LHCN-M2 (cell line): ENCODE results near the gene ASCC1. TPM values are rescaled to one million over a fixed set of nuclear protein-coding genes. Genes with fewer than 3 reads are reported as not detected.

ENCODE experiments used
- DNase-seq: peaks from one replicate; pipeline ENCODE4 v3.0.0-alpha.2; 2012; ENCODE audit warnings: low read depth
- total RNA-seq: library from RNA; depleted of rRNA; stranded (reverse); fragments of >200 nt; gene quantifications from 2 replicates; pipeline ENCODE4 v1.2.3, GENCODE V29; 2014

The ASCC1 gene
- total RNA-seq, 1 experiment from 2014 or later: 37.3 TPM

DNA sequence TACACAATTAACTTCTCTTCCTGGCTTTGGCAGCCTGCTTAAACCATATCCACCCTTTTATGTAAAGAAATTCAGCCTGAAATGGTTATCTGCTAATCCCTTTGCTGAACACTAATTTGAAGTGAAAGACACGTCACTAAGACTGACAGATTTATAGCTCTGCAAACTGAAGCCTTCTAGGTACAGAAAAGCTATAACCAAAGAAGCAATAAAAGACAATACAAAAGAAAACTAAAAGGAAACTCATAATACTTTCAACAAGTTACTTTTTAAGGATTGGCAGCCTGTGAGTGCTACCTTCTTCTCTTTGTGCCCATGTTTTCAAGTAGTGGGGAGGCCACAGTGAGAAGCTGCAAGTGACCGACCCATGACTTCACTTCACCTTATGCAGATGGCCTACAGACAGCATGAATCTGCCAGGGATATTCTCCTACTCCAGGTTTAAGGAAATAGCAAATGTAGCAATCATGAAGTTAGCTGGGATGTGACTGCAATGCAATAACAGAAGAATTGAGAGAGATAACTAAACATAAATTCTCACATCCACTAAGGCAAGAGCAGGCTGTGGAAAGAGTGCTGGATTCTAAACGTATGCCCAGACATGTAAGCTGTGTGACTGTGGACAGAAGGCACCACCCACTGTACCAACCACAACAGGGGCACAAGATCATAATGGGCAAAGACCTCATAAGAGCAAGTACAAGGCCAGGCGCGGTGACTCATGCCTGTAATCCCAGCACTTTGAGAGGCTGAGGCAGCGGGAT lies 117.1 kb downstream of the ASCC1 start:
- DNase-seq: peak; percentile 29

GRCh38 chr10:72098301-72098835 lies 117.7 kb downstream of the ASCC1 start:
- no peak for DNase-seq

DNA sequence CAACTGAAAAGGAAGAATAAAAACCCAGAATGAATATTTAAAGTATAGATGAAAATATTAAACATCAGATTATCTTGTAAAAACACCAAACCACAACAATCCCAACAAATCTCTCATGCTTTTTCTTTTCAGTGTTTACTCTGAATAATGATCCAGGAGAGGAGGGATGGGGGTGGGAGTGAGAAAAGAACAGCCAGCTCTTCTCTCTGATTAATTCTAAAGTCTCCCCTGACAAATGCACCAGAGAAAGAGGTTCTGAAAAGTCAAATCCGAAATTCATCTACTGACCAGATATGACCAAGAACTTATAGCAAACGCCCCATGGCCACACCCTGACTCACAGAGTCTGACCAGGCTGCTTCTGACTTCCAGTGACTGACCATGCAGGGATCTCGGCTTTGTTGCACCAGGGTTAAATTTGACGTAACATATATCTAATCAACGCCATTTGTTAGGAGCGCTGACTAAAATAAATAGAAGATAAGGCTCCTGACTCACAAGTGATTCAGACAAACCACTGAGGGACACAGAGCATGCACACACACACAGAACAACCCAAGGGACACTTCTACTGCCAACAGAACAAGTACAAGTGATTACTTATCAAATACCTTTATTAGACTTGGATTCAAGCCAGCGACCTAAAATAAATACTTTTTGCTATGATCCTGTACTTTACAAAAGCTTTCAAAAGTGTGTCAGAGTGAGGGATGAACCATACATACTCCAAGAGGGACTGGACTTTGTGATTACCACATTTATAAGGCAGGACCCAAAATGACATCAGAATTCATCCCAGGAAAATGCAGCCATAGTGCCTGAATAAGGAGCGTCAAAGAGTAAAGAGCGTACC lies 118.4 kb downstream of the ASCC1 start:
- DNase-seq: peak; percentile 90

GRCh38 chr10:72096115-72097000 lies 119.7 kb downstream of the ASCC1 start:
- DNase-seq: no peak

GRCh38 chr10:72095195-72095594 lies 120.9 kb downstream of the ASCC1 start:
- DNase-seq: no peak

GRCh38 chr10:72094574-72094973 lies 121.5 kb downstream of the ASCC1 start:
- DNase-seq: no peak

- no peak for DNase-seq
Observed at GRCh38 chr10:72093450-72093849, 122.6 kb downstream of the ASCC1 start.

DNA sequence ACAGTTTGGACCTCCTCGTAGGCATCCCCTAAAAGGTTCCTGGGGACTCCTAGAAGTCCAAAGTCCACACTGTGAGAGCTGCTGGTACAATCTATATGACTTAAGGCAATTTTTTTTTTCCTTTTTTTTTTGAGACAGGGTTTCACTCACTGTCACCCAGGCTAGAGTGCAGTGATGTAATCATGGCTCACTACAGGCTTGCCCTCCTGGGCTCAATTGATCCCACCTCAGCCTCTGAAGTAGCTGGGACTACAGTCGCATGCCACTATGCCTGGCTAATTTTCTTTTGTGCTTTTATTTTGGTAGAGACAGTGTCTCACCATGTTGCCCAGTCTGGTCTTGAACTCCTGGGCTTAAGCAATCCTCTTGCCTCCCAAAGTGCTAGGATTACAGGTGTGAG lies 123.1 kb downstream of the ASCC1 start:
- no peak for DNase-seq

DNA sequence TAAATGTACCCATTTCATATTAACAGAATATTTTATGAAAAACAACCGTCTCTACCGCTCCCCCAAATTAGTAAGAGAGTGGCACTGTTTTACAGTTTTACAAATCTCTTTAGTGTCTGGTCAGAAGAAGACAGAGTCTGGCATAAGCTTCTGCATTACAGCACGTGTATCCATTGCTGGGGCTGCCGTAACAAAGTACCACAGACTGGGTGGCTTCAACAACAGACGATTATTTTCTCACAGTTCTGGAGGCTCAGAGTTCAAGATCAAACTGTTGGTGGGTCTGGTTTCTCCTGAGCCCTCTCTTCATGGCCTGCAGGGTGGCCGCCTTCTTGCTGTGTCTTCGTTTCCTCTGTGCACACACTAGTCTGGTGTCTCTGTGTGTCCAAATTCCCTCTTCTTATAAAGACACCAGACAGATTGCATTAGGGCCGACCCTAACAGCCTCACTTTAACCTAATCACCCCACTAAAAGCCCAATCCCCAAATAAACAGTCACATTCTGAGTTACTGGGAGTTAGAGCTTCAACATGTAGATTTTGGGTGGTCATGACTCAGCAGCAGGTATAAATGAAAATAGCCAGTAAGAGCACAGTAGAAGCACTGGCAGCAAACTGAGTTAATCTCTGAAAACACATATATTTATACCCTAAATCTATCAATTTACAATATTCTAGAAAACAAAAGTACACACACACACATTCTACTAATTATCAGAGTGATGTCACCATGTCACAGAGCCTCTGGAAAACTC lies 123.7 kb downstream of the ASCC1 start:
- no peak for DNase-seq

DNA sequence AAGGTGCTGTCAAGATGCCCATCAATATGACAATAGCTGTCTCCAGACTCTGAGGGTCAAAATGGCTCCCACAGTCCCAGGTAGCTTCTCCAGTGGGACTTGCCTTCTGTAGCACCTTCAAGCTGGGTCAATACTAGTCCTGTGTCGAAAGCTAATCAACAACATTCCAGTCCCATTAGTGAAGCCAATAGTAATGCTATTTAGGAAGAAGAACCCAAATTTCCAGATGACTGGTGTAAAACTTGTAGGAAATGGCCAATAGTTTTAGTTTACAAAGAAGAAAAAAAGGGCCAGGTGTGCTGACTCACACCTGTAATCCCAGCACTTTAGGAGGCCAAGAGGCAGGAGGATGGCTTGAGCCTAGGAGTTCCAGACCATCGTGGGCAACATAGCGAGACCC lies 125.8 kb downstream of the ASCC1 start:
- DNase-seq: no peak

GRCh38 chr10:72089618-72090017 lies 126.5 kb downstream of the ASCC1 start:
- no peak for DNase-seq

DNA sequence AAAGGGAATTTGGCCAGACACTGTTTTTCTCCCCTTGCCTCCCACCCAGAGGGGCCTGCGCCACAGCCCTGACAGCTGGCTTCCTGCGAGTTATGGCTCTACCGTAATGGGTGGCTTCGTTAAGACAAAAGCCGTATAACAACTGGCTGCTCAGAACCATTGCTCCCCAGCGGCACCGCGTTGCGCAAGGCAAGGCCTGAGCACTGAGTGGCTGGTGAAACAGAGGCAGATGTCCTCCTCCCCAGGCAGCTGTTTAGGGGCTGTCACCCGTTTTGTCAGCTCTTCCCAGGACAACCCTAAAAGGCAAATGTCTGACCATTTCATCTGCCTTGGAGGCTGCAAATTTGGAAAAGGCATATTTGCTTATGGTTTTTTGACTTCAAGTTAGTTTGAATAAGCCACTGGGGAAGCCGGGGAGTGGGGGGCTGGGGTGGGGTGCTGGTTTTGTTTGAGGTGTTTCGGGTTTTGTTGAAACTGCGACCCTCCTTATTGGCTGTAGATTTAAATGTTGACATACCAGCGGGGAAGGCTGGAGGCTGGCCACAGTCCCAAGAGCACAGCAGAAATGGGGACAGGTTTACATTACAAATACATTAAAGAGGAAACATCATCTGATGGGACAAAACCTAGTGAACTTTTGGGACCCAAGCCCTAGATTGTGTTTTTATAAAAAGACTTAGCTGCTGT lies 127.0 kb downstream of the ASCC1 start:
- DNase-seq: peak; percentile 62

DNA sequence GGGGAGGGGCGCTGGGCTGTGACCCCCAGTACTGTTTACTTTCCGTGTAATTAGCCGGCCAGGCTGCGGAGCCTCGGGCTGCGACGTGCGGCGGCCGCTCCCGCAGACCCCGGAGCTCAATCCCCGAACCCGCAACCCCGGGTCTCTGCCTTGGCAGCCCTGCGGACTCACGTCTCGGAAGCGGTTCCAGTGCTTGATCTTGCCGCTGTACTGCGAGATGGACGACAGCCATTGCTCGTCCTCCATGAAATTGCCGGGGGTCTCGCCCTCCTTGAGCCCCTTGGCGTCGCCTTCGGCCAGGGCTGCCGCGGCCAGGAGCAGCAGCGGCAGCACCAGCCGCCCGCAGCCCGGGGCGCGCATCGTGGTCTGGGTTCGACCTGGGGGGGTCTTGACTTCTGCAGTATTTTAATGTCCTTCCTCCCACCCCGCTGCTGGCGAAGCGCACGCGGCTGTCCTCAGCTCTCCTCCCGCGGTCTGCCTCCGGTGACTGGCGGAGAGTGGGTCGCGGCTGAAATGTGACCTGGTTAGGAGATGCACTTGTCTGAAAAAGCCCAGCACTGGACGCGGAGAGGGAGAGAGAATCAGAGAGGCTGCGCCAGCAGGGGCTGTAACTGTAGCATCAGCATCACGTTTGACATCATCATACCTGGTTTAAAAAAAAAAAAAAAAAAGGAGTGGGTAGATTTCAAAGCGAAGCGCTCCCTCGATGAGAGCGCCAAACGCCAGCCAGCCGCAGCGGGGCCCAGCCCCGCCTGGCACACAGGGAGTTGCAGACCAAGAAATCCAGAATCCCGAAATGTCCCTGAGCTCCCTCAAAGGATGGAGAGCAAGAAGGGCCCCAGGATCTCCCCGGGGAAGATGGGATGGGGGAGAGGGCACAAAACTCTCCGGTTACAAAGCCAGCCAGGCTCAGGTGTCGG lies 127.8 kb downstream of the ASCC1 start, which contains the start of gene SPOCK2:
Gene SPOCK2 (minus strand): TSS at position 583 of the 920 bp plus-strand sequence. CDS start 223 bp downstream, at position 360.
- DNase-seq: no peak

DNA sequence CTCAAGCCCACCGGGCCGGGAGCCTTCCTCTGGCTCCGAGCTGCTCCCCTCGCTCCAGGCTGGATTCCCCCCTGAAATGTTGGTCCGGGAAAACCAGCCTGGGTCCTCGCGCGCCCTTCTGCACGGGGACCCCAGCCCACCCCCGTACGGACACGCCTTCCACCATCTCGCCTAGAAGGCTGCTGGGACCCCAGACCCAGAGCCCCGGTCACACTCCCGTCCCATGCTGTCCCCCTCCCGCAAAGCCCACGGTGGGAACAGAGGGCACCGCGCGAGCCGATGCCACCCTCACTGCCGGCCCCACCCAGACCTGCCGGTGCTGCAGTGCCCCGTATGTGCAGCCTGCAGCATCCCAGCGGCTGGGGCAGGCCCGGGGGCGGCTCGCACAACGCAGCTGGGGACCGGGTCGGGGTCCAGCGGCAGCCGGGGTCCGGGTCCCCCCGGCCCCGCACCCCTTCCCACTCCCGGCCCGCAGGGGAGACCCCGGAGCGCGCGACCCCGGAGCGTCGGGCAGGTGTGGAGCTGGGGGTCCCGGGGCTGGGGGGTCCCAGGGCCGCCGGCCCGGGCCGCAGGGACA lies 128.6 kb downstream of the ASCC1 start:
- DNase-seq: no peak

DNA sequence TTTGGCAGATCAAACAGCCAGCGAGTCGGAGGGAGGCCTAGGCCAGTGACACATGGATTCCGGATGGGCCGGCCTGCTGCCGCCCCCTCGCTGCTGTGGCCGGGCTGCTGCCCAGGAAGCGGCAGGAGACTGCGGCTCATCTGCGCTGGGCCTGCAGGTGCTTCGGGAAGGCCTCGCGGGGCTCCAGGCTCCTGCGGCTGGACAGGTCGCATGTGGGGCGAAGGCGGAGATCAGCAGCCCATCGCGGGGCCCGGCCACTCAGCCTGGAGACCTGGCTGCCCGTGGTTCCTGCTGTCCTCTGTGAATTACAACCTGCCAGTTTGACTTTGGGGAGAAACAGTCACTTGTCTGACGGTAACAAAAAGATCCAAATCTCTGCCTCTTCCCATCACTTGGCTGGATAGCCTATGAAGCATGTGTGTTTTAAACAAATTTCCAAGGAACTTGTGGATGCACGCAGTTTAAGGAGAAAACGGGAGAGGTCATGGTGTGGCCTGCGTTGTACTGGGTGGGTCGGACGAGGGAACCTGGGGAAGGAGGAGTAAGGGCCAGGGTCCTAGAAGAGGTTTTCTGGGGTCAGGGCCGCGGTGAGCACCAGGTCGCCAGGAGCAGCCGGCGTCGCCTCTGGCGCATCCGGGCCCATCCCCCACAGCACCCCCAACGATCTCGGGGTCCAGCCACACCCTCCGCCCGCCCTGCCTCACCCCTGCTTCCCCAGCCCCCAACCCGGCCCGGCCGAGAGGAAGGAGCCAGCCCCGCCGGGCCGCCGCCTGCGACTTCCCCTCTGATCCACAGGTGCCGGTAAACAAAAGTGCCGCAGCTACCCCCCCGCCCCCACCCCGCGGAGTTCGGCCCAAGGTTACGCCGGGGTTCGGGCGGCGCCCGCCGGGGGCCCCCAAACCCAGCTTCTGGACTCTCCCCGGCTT lies 129.3 kb downstream of the ASCC1 start:
- no peak for DNase-seq

DNA sequence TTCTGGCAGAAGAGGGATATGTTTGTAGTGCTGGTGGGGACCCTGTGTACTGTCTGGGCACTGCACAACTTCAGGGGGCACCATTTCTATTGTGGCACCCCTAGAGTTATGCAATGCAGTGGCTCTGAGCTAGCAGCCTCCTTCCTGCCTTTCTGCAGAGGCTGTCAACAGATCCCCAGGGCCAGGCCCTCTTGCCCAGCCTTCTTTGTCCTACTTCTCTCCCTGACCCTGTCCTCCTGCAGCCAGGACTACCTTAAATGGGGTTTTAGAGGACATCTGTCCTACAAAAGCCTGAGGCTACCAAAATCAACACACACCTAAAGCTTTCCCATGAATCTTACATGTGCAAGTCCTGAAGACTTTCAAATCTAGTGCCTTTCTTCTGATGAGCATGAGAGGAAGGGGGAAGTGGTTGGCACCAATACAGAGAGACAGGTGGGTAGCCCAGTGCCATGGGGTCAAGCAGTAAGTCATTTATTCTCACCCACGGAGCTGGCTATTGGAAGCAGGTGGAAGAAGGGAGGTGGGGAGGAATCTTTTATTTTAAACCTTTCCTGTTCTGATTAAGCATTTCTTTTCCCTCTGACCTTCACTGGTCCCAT lies 130.1 kb downstream of the ASCC1 start:
- no peak for DNase-seq

GRCh38 chr10:72085166-72085565 lies 130.9 kb downstream of the ASCC1 start:
- DNase-seq: no peak
